K562 (cell line): Measurements from ENCODE around the gene ATP5F1D. TPM values are rescaled to one million over a fixed set of nuclear protein-coding genes. Genes with fewer than 3 reads are reported as not detected.

Experiments used
- ATAC-seq: fragments of 200-7000 bp; cut with Tn5 transposase; 3 replicates; pipeline ENCODE4 v1.9.1; 2020; ENCODE audit warnings: moderate library complexity
- BruUV-seq: library from RNA; stranded (reverse); fragments of 400-500 nt; replicated peaks from 2 replicates; lab custom pipeline; 2021; lab: Mats Ljungman, UMichigan
- CTCF ChIA-PET: fragments of 300-600 bp; formaldehyde crosslinking; extraction: SDS; loops from one replicate; lab custom pipeline; 2021; ENCODE audit warnings: low intra/inter-chr PET ratio; lab: Yijun Ruan, JAX
- POLR2A ChIA-PET: fragments of 300-600, 350-650 bp; sonication (Branson Sonifier 250); formaldehyde crosslinking; extraction: SDS; loops from one replicate; lab custom pipeline; 2021; ENCODE audit warnings: antibody characterized with exemption, inconsistent platforms; lab: Yijun Ruan, JAX
- DNase-seq, 4 experiments: peaks; one replicate each; pipeline versions ENCODE4 v3.0.0 to v3.0.0-alpha.2; 2011 to 2018; ENCODE audit warnings: low spot score in 3 of 4, mixed read lengths in 3 of 4; ENCODE audit errors: extremely low read depth in 1 of 4
- FAIRE-seq: peaks from 2 replicates; lab custom pipeline; 2011; peaks lifted over from hg19 to GRCh38; lab: Jason Lieb, UNC
- H2AFZ ChIP-seq: 2 replicates; pipeline ENCODE4 v1.6.0; 2011; ENCODE audit warnings: low read depth, low read length, control low read depth, inconsistent platforms
- H3K27ac ChIP-seq: fragments of 200-600 bp; 3 replicates; pipeline ENCODE4 v1.8.0; 2011; ENCODE audit warnings: low read depth, mild to moderate bottlenecking, control low read depth, inconsistent platforms, low read length, moderate library complexity, mixed read lengths; ENCODE audit errors: extremely low read depth
- H3K27me3 ChIP-seq, 2 experiments: fragments of 300-600 bp in 1 of 2; 2 replicates in 1 of 2; 3 replicates in 1 of 2; pipeline versions ENCODE4 v1.6.0 to v1.8.0; 2011; ENCODE audit warnings: inconsistent platforms in 2 of 2, low read length in 2 of 2, mild to moderate bottlenecking in 1 of 2, mixed read lengths in 1 of 2, moderate library complexity in 1 of 2; ENCODE audit not compliant: control insufficient read depth in 2 of 2, insufficient read depth in 2 of 2
- H3K36me3 ChIP-seq: fragments of 300-600 bp; 3 replicates; pipeline ENCODE4 v1.8.0; 2011; ENCODE audit warnings: mild to moderate bottlenecking, low read length, inconsistent platforms; ENCODE audit not compliant: control insufficient read depth, insufficient read depth
- H3K4me1 ChIP-seq, 2 experiments: fragments of 200-600 bp in 1 of 2; replicated peaks in 1 of 2; 2 replicates in 1 of 2; 3 replicates in 1 of 2; pipeline versions ENCODE4 v1.5.1 to v1.8.0; 2011; ENCODE audit warnings: inconsistent platforms in 2 of 2, low read length in 2 of 2, mild to moderate bottlenecking in 1 of 2, mixed read lengths in 1 of 2, moderate library complexity in 1 of 2; ENCODE audit not compliant: control insufficient read depth in 2 of 2, insufficient read depth in 2 of 2
- H3K4me2 ChIP-seq: 2 replicates; pipeline ENCODE4 v1.6.1; 2011; ENCODE audit warnings: low read length, control low read depth, inconsistent platforms, mixed read lengths; ENCODE audit not compliant: insufficient read depth
- H3K4me3 ChIP-seq: fragments of 200-600 bp; sonication (generic), shearing (Covaris generic); 2 replicates; pipeline ENCODE4 v1.5.1; 2016; ENCODE audit warnings: control low read depth, inconsistent platforms
- H3K79me2 ChIP-seq: fragments of 200-600 bp; 3 replicates; pipeline ENCODE4 v1.8.0; 2011; ENCODE audit warnings: low read length, inconsistent platforms; ENCODE audit not compliant: control insufficient read depth, insufficient read depth
- H3K9ac ChIP-seq, 2 experiments: 2 replicates each; pipeline versions ENCODE4 v1.6.0 to v1.6.1; 2011; ENCODE audit warnings: low read depth in 2 of 2, low read length in 2 of 2, control low read depth in 1 of 2, inconsistent platforms in 1 of 2, mild to moderate bottlenecking in 1 of 2, mixed read lengths in 1 of 2; ENCODE audit not compliant: insufficient read depth in 1 of 2
- H3K9me1 ChIP-seq: one replicate; pipeline ENCODE4 v1.6.0; 2011; ENCODE audit warnings: inconsistent platforms, mild to moderate bottlenecking, low read length, moderate library complexity; ENCODE audit not compliant: control insufficient read depth, insufficient read depth
- H3K9me3 ChIP-seq: replicated peaks from 2 replicates; pipeline ENCODE4 v1.5.1; 2011; ENCODE audit warnings: low read depth, low read length, inconsistent platforms; ENCODE audit not compliant: control insufficient read depth, insufficient read depth
- H4K20me1 ChIP-seq: replicated peaks from 2 replicates; pipeline ENCODE4 v1.6.1; 2011; ENCODE audit warnings: low read length, inconsistent platforms, mixed read lengths; ENCODE audit not compliant: control insufficient read depth, insufficient read depth
- CEBPG ChIP-seq, 3 experiments: fragments of 200-800 bp in 1 of 3; sonication (Bioruptor generic) in 1 of 3; sonication (generic) in 1 of 3; formaldehyde crosslinking in 1 of 3; IDR thresholded peaks in 2 of 3; conservative IDR thresholded peaks in 1 of 3; 2 replicates each; pipeline versions ENCODE4 v1.6.1 to v1.8.0; 2016 to 2022; ENCODE audit warnings: missing compliant biosample characterization in 2 of 3, missing genetic modification characterization in 2 of 3, mild to moderate bottlenecking in 1 of 3, missing genetic modification reagents in 1 of 3
- EGR1 ChIP-seq: fragments of 450-650 bp; conservative IDR thresholded peaks from 2 replicates; pipeline ENCODE4 v1.6.1; 2017; ENCODE audit warnings: mild to moderate bottlenecking
- FUS ChIP-seq: fragments of 200-400 bp; formaldehyde crosslinking; optimal IDR thresholded peaks from 2 replicates; pipeline ENCODE3; 2017; ENCODE audit warnings: low read depth, low read length
- IRF9 ChIP-seq: fragments of 450-650 bp; IDR thresholded peaks from 2 replicates; pipeline ENCODE4 v1.6.1; 2016; ENCODE audit warnings: missing biosample characterization, missing genetic modification characterization
- LCOR ChIP-seq: sonication (generic); formaldehyde crosslinking; IDR thresholded peaks from 2 replicates; pipeline ENCODE4 v1.8.0; 2022; ENCODE audit warnings: mild to moderate bottlenecking, missing genetic modification reagents
- MTA1 ChIP-seq: fragments of 450-650 bp; IDR thresholded peaks from 2 replicates; pipeline ENCODE4 v1.6.1; 2017; ENCODE audit warnings: borderline replicate concordance
- NRF1 ChIP-seq, 2 experiments: fragments of 450-650 bp; IDR thresholded peaks in 1 of 2; conservative IDR thresholded peaks in 1 of 2; 2 replicates each; pipeline ENCODE4 v1.6.1; 2014; ENCODE audit warnings: mild to moderate bottlenecking in 2 of 2
- PHF8 ChIP-seq: fragments of 200-600 bp; sonication (generic); IDR thresholded peaks from 2 replicates; pipeline ENCODE4 v1.6.1; 2012; ENCODE audit warnings: mixed run types, mild to moderate bottlenecking, inconsistent platforms, low read length, moderate library complexity, borderline replicate concordance
- SMARCA4 ChIP-seq: fragments of 450-650 bp; IDR thresholded peaks from 2 replicates; pipeline ENCODE4 v1.6.1; 2016
- THRB ChIP-seq: fragments of 450-650 bp; formaldehyde crosslinking; conservative IDR thresholded peaks from 2 replicates; pipeline ENCODE4 v1.4.0; 2022; ENCODE audit warnings: mild to moderate bottlenecking, missing genetic modification characterization
- ZBTB7A ChIP-seq: IDR thresholded peaks from 2 replicates; pipeline ENCODE4 v1.6.1; 2011; ENCODE audit warnings: low read depth, mild to moderate bottlenecking, low read length, moderate library complexity, borderline replicate concordance; ENCODE audit not compliant: control insufficient read depth
- ZNF23 ChIP-seq: fragments of 250-450 bp; sonication (Bioruptor Pico); IDR thresholded peaks from 2 replicates; pipeline ENCODE4 v1.4.0; 2020; ENCODE audit warnings: mild to moderate bottlenecking
- ZNF24 ChIP-seq: fragments of 450-650 bp; IDR thresholded peaks from 2 replicates; pipeline ENCODE4 v1.6.1; 2016
- ZNF280A ChIP-seq: fragments of 450-650 bp; IDR thresholded peaks from 2 replicates; pipeline ENCODE4 v1.6.1; 2018; ENCODE audit warnings: mild to moderate bottlenecking, low read depth; ENCODE audit not compliant: partially characterized antibody
- WGBS: fragments of 100-300 bp; shearing (Covaris generic); methylation state at CpG from one replicate; pipeline ENCODE4 v1.1.6; 2016; ENCODE audit warnings: low coverage, mixed read lengths; ENCODE audit not compliant: insufficient coverage; ENCODE audit errors: missing lambda C conversion rate; 5-methylcytosine and 5-hydroxymethylcytosine counted together
- in situ Hi-C: fragments of 300-500 bp; cut with MboI; formaldehyde crosslinking; loops from 4 replicates; pipeline ENCODE4 v1.15.0; 2018; ENCODE audit warnings: inconsistent platforms, mixed read lengths
- intact Hi-C: fragments of 100-400 bp; cut with micrococcal nuclease; formaldehyde crosslinking; loops from 2 replicates; pipeline ENCODE4 v1.14.2; 2022
- polyA plus RNA-seq, 8 experiments: library from polyadenylated mRNA; depleted of rRNA in 4 of 8; stranded (reverse) in 5 of 8; unstranded in 3 of 8; fragments of >200 nt; fragmentation: Nextera tagmentation in 2 of 8; fragmentation: Illumina TruSeq in 1 of 8; extraction: Ambion mirVana in 2 of 8; extraction: Trizol in 1 of 8; gene quantifications; 2 replicates each; pipeline versions ENCODE4 v1.2.1 to v1.2.3, GENCODE V29; 2011 to 2014; ENCODE audit warnings: inconsistent platforms in 1 of 8, missing spikeins in 1 of 8
- total RNA-seq, 7 experiments: library from RNA; depleted of rRNA in 6 of 7; stranded (reverse); fragments of >200 nt in 6 of 7; fragmentation: Illumina TruSeq in 2 of 7; extraction: Trizol in 2 of 7; gene quantifications; 2 replicates each; pipeline versions ENCODE4 v1.2.1 to v1.2.3, GENCODE V29; 2011 to 2021; ENCODE audit warnings: low replicate concordance in 1 of 7

The ATP5F1D gene
- total and polyA plus RNA-seq, 9 of the 15 experiments (the other 6 are each of a cell fraction or from before 2014, with no cell fraction given), result 3.9 to 409 (median 36.8) TPM

GRCh38 chr19:1267477-1268225 is 26.1 kb downstream of the ATP5F1D start:
- intact Hi-C loops (no loop called here), in situ Hi-C loops (no loop called here)
- Histone ChIP-seq H3K27ac (peak overlapping the region; percentile 57), H3K36me3 (peaks cover 29% of the 10 kb centered on the region), H4K20me1 (peaks cover 26% of the 10 kb centered on the region), H3K9me1 (no peaks in the 10 kb centered on the region), H3K4me1 (peaks cover 59 to 93% of the 10 kb centered on the region in 2 experiments), H3K79me2 (peaks cover 38% of the 10 kb centered on the region), H3K9ac (peak overlapping the region; percentile 48 to 92), H3K4me2 (peak overlapping the region; percentile 83), H3K27me3 (no peaks in the 10 kb centered on the region), H3K4me3 (peak overlapping the region; percentile 59), H3K9me3 (no peaks in the 10 kb centered on the region), H2AFZ (peak overlapping the region; percentile 73)
- WGBS, result 23% methylated on average over 24 of the region's 35 CpGs
- FAIRE-seq, result no peak
- POLR2A ChIA-PET, result interaction anchor here (1.4 to 3.0 kb wide), 2 partner anchors 10 to 25 kb away, joined by 3 to 90 read pairs; partner anchors contain the start of gene ATP5F1D
- peak in 1 of 4 experiments; percentile 55 for DNase-seq
- CTCF ChIA-PET, result interaction anchor here (1.9 to 3.3 kb wide), 2 partner anchors 19 to 24 kb away, joined by 11 to 51 read pairs; partner anchors contain the start of gene MIDN
- no peak for ATAC-seq
- BruUV-seq, result no TSS peak
- TF ChIP-seq THRB (CRISPR knock-in tag) (no peak), EGR1 (peak; percentile 32), MTA1 (no peak), IRF9 (tag) (peak; percentile 65; the same call in 1 of the 2 replicates), LCOR (CRISPR knock-in tag) (0 out of 2 replicates have a peak, but pooled peaks have one; percentile 32), SMARCA4 (no peak), CEBPG (CRISPR knock-in tag; IDR thresholded peaks at IDR 0.05) (peak; percentile 81), CEBPG (tag; conservative IDR thresholded peaks at IDR 0.05 in 1 of 2, IDR thresholded peaks at IDR 0.05 in 1 of 2) (no peak; a peak in 1 of 4 replicates), NRF1 (conservative IDR thresholded peaks at IDR 0.05 in 1 of 2, IDR thresholded peaks at IDR 0.05 in 1 of 2) (peak in 1 of 2 experiments; percentile 3; a peak in 1 of 4 replicates), FUS (no peak), ZNF280A (no peak), ZNF23 (CRISPR knock-in tag) (no peak), ZBTB7A (peak; percentile 21; the same call in 1 of the 2 replicates), PHF8 (no peak), ZNF24 (peak; percentile 97)
